HEK293T (cell line): ENCODE results near the gene RRP15.

ENCODE experiments used
- ARNT ChIP-seq: fragments of 450-650 bp; IDR thresholded peaks from 2 replicates; pipeline ENCODE4 v1.6.1; 2017; ENCODE audit warnings: mild to moderate bottlenecking
- FOXK2 ChIP-seq: fragments of 450-650 bp; IDR thresholded peaks from 2 replicates; pipeline ENCODE4 v1.6.1; 2016; ENCODE audit warnings: mild to moderate bottlenecking
- FOXM1 ChIP-seq: fragments of 450-650 bp; IDR thresholded peaks from 2 replicates; pipeline ENCODE4 v1.6.1; 2017; ENCODE audit warnings: mild to moderate bottlenecking, borderline replicate concordance
- L3MBTL2 ChIP-seq: fragments of 450-650 bp; conservative IDR thresholded peaks from 2 replicates; pipeline ENCODE4 v1.6.1; 2016; ENCODE audit warnings: mild to moderate bottlenecking
- TARDBP ChIP-seq: fragments of 450-650 bp; IDR thresholded peaks from 2 replicates; pipeline ENCODE4 v1.6.1; 2016

DNA sequence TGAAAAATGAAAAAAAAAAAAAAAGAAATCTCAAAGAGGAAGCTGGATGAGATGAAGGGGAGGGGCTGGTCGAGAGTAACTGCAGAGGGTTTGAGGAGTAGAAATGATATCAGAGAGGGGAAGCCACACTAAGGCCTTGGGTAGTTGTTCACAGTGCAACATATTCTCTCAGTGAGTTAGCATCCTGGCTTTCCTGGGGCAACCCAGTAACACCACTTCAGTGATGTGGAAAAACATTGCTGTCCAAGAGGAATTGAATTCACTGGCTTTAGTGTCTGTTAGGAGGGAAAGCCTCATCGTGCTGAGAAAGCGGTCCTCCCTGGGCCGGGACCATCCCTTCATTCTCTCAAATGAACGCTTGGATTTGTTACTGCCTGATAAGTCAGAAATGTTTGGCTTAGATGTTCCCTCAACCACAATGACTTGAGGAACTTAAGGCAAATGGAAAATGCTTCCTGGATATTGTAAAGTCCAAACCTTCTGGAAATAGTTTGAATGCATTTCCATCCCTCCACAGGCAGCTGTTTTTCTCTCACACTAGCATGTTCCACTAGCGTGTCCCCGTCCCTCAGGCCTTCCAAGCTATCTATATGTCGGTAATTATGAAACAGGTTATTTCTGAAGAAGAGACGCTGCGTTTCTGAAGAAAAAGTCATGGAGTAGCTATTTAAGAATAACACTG lies 72.3 kb downstream of the RRP15 start:
- TF ChIP-seq L3MBTL2 = no peak
- TF ChIP-seq ARNT = no peak
- no peak for TF ChIP-seq FOXM1
- TF ChIP-seq FOXK2 = no peak
- TF ChIP-seq TARDBP = no peak
